Keratinocyte (primary cell): ENCODE measurements around the gene JADE2. TPM values are rescaled to one million over a fixed set of nuclear protein-coding genes. Genes with fewer than 3 reads are reported as not detected.
A peak's percentile ranks its signal among the peaks of the same experiment; 100 is the strongest.

Source experiments
- DNase-seq: peaks from one replicate; pipeline ENCODE4 v3.0.0-alpha.2; 2011; ENCODE audit warnings: low read depth, missing footprints, low spot score
- FAIRE-seq: peaks from 2 replicates; lab custom pipeline; 2011; peaks lifted over from hg19 to GRCh38; lab: Jason Lieb, UNC
- H2AFZ ChIP-seq: 2 replicates; pipeline ENCODE4 v1.6.0; 2012; ENCODE audit warnings: low read length, control low read depth, inconsistent platforms; ENCODE audit not compliant: control insufficient read depth
- H3K27ac ChIP-seq: 2 replicates; pipeline ENCODE4 v1.5.1; 2011; ENCODE audit warnings: low read length; ENCODE audit not compliant: control insufficient read depth, insufficient read depth
- H3K27me3 ChIP-seq: 3 replicates; pipeline ENCODE4 v1.6.0; 2011; ENCODE audit warnings: low read length; ENCODE audit not compliant: control insufficient read depth, insufficient read depth; ENCODE audit errors: extremely low read depth
- H3K36me3 ChIP-seq, 2 experiments: 2 replicates in 1 of 2; 3 replicates in 1 of 2; pipeline ENCODE4 v1.5.1; 2011; ENCODE audit warnings: low read length in 2 of 2, mild to moderate bottlenecking in 1 of 2; ENCODE audit not compliant: control insufficient read depth in 2 of 2, insufficient read depth in 2 of 2; ENCODE audit errors: extremely low read depth in 1 of 2
- H3K4me1 ChIP-seq: 3 replicates; pipeline ENCODE4 v1.5.1; 2011; ENCODE audit warnings: low read length; ENCODE audit not compliant: control insufficient read depth, insufficient read depth; ENCODE audit errors: extremely low read depth
- H3K4me2 ChIP-seq: 3 replicates; pipeline ENCODE4 v1.6.0; 2011; ENCODE audit warnings: low read depth, low read length; ENCODE audit not compliant: control insufficient read depth, insufficient read depth; ENCODE audit errors: extremely low read depth
- H3K4me3 ChIP-seq, 3 experiments: fragments of 200-600 bp in 1 of 3; sonication (generic) in 1 of 3; 2 replicates in 2 of 3; 3 replicates in 1 of 3; pipeline ENCODE4 v1.5.1; 2011 to 2016; ENCODE audit warnings: low read length in 3 of 3, mild to moderate bottlenecking in 3 of 3, control low read depth in 2 of 3, inconsistent platforms in 1 of 3, low read depth in 1 of 3, mixed read lengths in 1 of 3, mixed run types in 1 of 3, moderate library complexity in 1 of 3; ENCODE audit not compliant: control insufficient read depth in 2 of 3, insufficient read depth in 2 of 3; ENCODE audit errors: extremely low read depth in 1 of 3
- H3K79me2 ChIP-seq: 2 replicates; pipeline ENCODE4 v1.6.0; 2012; ENCODE audit warnings: low read length; ENCODE audit not compliant: control insufficient read depth, insufficient read depth
- H3K9ac ChIP-seq: 3 replicates; pipeline ENCODE4 v1.6.0; 2011; ENCODE audit warnings: low read length; ENCODE audit not compliant: control insufficient read depth, insufficient read depth; ENCODE audit errors: extremely low read depth
- H3K9me1 ChIP-seq: 3 replicates; pipeline ENCODE4 v1.6.0; 2011; ENCODE audit warnings: low read length; ENCODE audit not compliant: control insufficient read depth, insufficient read depth; ENCODE audit errors: extremely low read depth
- H3K9me3 ChIP-seq: 2 replicates; pipeline ENCODE4 v1.5.1; 2012; ENCODE audit warnings: low read depth, low read length; ENCODE audit not compliant: control insufficient read depth
- H4K20me1 ChIP-seq: 3 replicates; pipeline ENCODE4 v1.6.0; 2011; ENCODE audit warnings: low read length; ENCODE audit not compliant: control insufficient read depth, insufficient read depth; ENCODE audit errors: extremely low read depth
- CTCF ChIP-seq, 3 experiments: IDR thresholded peaks in 1 of 3; conservative IDR thresholded peaks in 1 of 3; optimal IDR thresholded peaks in 1 of 3; 2 replicates in 2 of 3; 3 replicates in 1 of 3; pipeline versions ENCODE3 to v1.5.1; 2011; ENCODE audit warnings: low read length in 3 of 3, mild to moderate bottlenecking in 3 of 3, moderate library complexity in 2 of 3, control low read depth in 1 of 3, inconsistent platforms in 1 of 3; ENCODE audit not compliant: insufficient read depth in 2 of 3; ENCODE audit errors: extremely low read depth in 1 of 3
- EZH2 ChIP-seq: IDR thresholded peaks from one replicate; pipeline ENCODE4 v1.6.1; 2012; ENCODE audit warnings: inconsistent platforms, mild to moderate bottlenecking, low read length, moderate library complexity
- dilution Hi-C: fragments of 300-500 bp; cut with MboI; formaldehyde crosslinking; loops from one replicate; pipeline ENCODE4 v1.7.0; 2020; ENCODE audit warnings: low sequenced_read_pairs; ENCODE audit not compliant: extremely low pct_ligation_motif_present
- polyA plus RNA-seq, 5 experiments: library from polyadenylated mRNA; depleted of rRNA in 3 of 5; stranded (reverse) in 3 of 5; stranded (forward) in 1 of 5; unstranded in 1 of 5; fragments of >200 nt; gene quantifications; 1 replicate in 1 of 5; 2 replicates in 3 of 5; 3 replicates in 1 of 5; pipeline versions ENCODE4 v1.2.1 to v1.2.3, GENCODE V29; 2011 to 2012; ENCODE audit warnings: missing spikeins in 2 of 5, low read depth in 1 of 5, low replicate concordance in 1 of 5

JADE2 gene
- polyA plus RNA-seq, 1 donor (not counting 4 experiments of a cell fraction or from before 2014, with no cell fraction given), result 11.1 TPM

GRCh38 chr5:134554319-134555222, 29.1 kb downstream of the JADE2 start:
- no peaks in the 10 kb centered on the region for H3K9me3 ChIP-seq
- peaks cover 44% of the 10 kb centered on the region for H3K4me1 ChIP-seq
- no peak overlapping the region for H3K9ac ChIP-seq
- peak overlapping the region; percentile 14 for H3K4me2 ChIP-seq
- dilution Hi-C loops, result no loop called here
- TF ChIP-seq CTCF (optimal IDR thresholded peaks at IDR 0.05 in 1 of 3, IDR thresholded peaks at IDR 0.05 in 1 of 3, conservative IDR thresholded peaks at IDR 0.05 in 1 of 3; ENCODE audit: extremely low read depth in 1 of 3, insufficient read depth in 2 of 3, low read length in 3 of 3) (no peak), EZH2 (no peak)
- H3K4me3 ChIP-seq, result no peak overlapping the region
- H3K9me1 ChIP-seq, result peaks cover 4% of the 10 kb centered on the region
- H3K36me3 ChIP-seq, result peaks cover 5 to 31% of the 10 kb centered on the region in 2 experiments
- H2AFZ ChIP-seq, result no peak overlapping the region
- DNase-seq (no peak), FAIRE-seq (no peak)
- H3K27me3 ChIP-seq, result no peaks in the 10 kb centered on the region
- peaks cover 3% of the 10 kb centered on the region for H3K79me2 ChIP-seq
- no peaks in the 10 kb centered on the region for H4K20me1 ChIP-seq
- H3K27ac ChIP-seq, result no peak overlapping the region

- Histone ChIP-seq H3K9me1 (peaks cover 4% of the 10 kb centered on the region), H3K9ac (no peak overlapping the region), H3K4me1 (peaks cover 42% of the 10 kb centered on the region), H3K4me3 (no peak overlapping the region), H4K20me1 (no peaks in the 10 kb centered on the region), H3K9me3 (no peaks in the 10 kb centered on the region), H3K27me3 (no peaks in the 10 kb centered on the region), H3K36me3 (peaks cover 10 to 31% of the 10 kb centered on the region in 2 experiments), H2AFZ (no peak overlapping the region), H3K4me2 (peak overlapping the region; percentile 19), H3K79me2 (peaks cover 3% of the 10 kb centered on the region), H3K27ac (peak overlapping the region; percentile 61)
- TF ChIP-seq EZH2 (no peak), CTCF (optimal IDR thresholded peaks at IDR 0.05 in 1 of 3, IDR thresholded peaks at IDR 0.05 in 1 of 3, conservative IDR thresholded peaks at IDR 0.05 in 1 of 3; ENCODE audit: extremely low read depth in 1 of 3, insufficient read depth in 2 of 3, low read length in 3 of 3) (no peak)
- no peak for DNase-seq
- no peak for FAIRE-seq
- dilution Hi-C loops, result no loop called here
Observed at GRCh38 chr5:134555223-134555889, 29.9 kb downstream of the JADE2 start.
